ENCODE results near the gene SRPRA.
A peak's percentile ranks its signal among the peaks of the same experiment; 100 is the strongest.

Gene SRPRA

DNA sequence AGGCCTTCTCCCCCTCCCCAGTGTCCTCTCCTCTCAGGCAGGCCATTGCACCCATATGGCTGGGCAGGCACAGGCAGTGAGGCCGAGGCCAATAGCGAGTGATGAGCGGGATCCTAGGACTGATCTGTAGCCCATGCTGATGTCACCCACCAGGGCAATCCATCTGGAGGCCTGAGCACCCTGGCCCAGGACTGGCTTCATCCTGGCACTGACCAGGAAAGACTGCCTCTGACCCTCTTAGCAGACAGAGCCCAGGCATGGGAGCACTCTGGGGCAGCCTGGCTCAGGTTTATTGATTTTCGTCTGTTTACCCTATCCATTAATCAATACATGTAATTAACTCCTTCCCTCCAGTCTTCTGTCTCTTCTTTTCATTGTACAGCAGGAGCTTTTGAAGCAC, 9.1 kb upstream of the SRPRA start:
- Histone ChIP-seq H3K4me1 (ENCODE audit: low read length) (no peaks in the 10 kb centered on the region), H3K79me2 (ENCODE audit: low read length) (no peaks in the 10 kb centered on the region), H2AFZ (ENCODE audit: low read length) (no peak overlapping the region), H3K9me3 (replicated peaks; ENCODE audit: insufficient read depth, low read length) (no peaks in the 10 kb centered on the region), H3F3A (ENCODE audit: insufficient read depth, low read length) (peaks cover 7% of the 10 kb centered on the region; the same call in 1 of the 2 replicates), H3K27ac (ENCODE audit: low read length) (no peak overlapping the region), H3K36me3 (replicated peaks; ENCODE audit: insufficient read depth, low read length) (no peaks in the 10 kb centered on the region), H3K9ac (ENCODE audit: low read length) (no peak overlapping the region), H3K27me3 (replicated peaks; ENCODE audit: insufficient read depth, low read length) (no peaks in the 10 kb centered on the region), H3K9me2 (replicated peaks; ENCODE audit: insufficient read depth, low read length) (no peaks in the 10 kb centered on the region), H4K20me1 (ENCODE audit: insufficient read depth, low read length) (no peaks in the 10 kb centered on the region), H3K4me3 (ENCODE audit: low read length) (no peak overlapping the region), H3K4me2 (ENCODE audit: low read depth, low read length) (no peak overlapping the region)
- no peak for DNase-seq
- TF ChIP-seq EZH2 (optimal IDR thresholded peaks at IDR 0.05; ENCODE audit: low read depth, low read length) (no peak), EZH2phosphoT487 (IDR thresholded peaks at IDR 0.05; ENCODE audit: low read length) (no peak)
- TF ChIP-seq, protein P1, sequence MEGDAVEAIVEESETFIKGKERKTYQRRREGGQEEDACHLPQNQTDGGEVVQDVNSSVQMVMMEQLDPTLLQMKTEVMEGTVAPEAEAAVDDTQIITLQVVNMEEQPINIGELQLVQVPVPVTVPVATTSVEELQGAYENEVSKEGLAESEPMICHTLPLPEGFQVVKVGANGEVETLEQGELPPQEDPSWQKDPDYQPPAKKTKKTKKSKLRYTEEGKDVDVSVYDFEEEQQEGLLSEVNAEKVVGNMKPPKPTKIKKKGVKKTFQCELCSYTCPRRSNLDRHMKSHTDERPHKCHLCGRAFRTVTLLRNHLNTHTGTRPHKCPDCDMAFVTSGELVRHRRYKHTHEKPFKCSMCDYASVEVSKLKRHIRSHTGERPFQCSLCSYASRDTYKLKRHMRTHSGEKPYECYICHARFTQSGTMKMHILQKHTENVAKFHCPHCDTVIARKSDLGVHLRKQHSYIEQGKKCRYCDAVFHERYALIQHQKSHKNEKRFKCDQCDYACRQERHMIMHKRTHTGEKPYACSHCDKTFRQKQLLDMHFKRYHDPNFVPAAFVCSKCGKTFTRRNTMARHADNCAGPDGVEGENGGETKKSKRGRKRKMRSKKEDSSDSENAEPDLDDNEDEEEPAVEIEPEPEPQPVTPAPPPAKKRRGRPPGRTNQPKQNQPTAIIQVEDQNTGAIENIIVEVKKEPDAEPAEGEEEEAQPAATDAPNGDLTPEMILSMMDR (IDR thresholded peaks at IDR 0.05; ENCODE audit: low read length): no peak

- no peak for DNase-seq
- Histone ChIP-seq H2AFZ (ENCODE audit: low read length) (no peak overlapping the region), H3K79me2 (ENCODE audit: low read length) (no peaks in the 10 kb centered on the region), H3K36me3 (replicated peaks; ENCODE audit: insufficient read depth, low read length) (no peaks in the 10 kb centered on the region), H3K9me2 (replicated peaks; ENCODE audit: insufficient read depth, low read length) (no peaks in the 10 kb centered on the region), H3K9ac (ENCODE audit: low read length) (no peak overlapping the region), H3K9me3 (replicated peaks; ENCODE audit: insufficient read depth, low read length) (no peaks in the 10 kb centered on the region), H3K27me3 (replicated peaks; ENCODE audit: insufficient read depth, low read length) (no peaks in the 10 kb centered on the region), H3K27ac (ENCODE audit: low read length) (no peak overlapping the region), H3K4me1 (ENCODE audit: low read length) (no peaks in the 10 kb centered on the region), H4K20me1 (ENCODE audit: insufficient read depth, low read length) (no peaks in the 10 kb centered on the region), H3K4me3 (ENCODE audit: low read length) (no peak overlapping the region), H3F3A (ENCODE audit: insufficient read depth, low read length) (0 out of 2 replicates have a peak, but pooled peaks cover 3% of the 10 kb centered on the region), H3K4me2 (ENCODE audit: low read depth, low read length) (no peak overlapping the region)
- TF ChIP-seq EZH2 (optimal IDR thresholded peaks at IDR 0.05; ENCODE audit: low read depth, low read length) (no peak), EZH2phosphoT487 (IDR thresholded peaks at IDR 0.05; ENCODE audit: low read length) (no peak)
- TF ChIP-seq, protein P1 (IDR thresholded peaks at IDR 0.05; ENCODE audit: low read length): no peak
Observed at GRCh38 chr11:126277322-126277721, 8.6 kb upstream of the SRPRA start.

DNA sequence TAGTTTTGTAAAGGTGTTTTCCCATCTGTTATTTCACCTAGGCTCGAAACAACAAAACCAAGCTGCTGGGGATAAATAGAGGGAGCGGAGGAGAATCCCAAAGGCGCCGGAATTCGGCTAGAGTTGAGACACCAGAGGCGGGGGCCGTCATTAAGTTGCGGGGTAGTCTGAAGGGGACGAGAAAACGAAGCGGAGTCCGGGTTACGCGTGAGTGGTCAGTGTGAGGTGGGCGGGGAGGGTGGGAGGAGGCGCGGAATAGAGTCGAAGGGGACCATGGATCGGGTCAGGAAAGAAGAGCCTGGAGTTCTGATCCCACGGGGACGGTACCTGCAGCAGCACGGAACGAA, 361 bp downstream of the SRPRA start:
- peaks cover 12% of the 10 kb centered on the region for H3K4me1 ChIP-seq (ENCODE audit: low read length)
- H4K20me1 ChIP-seq (ENCODE audit: insufficient read depth, low read length): no peaks in the 10 kb centered on the region
- H3F3A ChIP-seq (ENCODE audit: insufficient read depth, low read length): peaks cover 4% of the 10 kb centered on the region; the same call in 1 of the 2 replicates
- peak overlapping the region; percentile 93 for H3K4me2 ChIP-seq (ENCODE audit: low read depth, low read length)
- TF ChIP-seq, protein P1 (IDR thresholded peaks at IDR 0.05; ENCODE audit: low read length): no peak
- TF ChIP-seq EZH2phosphoT487 (IDR thresholded peaks at IDR 0.05; ENCODE audit: low read length) (no peak), EZH2 (optimal IDR thresholded peaks at IDR 0.05; ENCODE audit: low read depth, low read length) (no peak)
- H3K9ac ChIP-seq (ENCODE audit: low read length): peak overlapping the region; percentile 95
- H3K36me3 ChIP-seq (replicated peaks; ENCODE audit: insufficient read depth, low read length): peaks cover 29% of the 10 kb centered on the region; the same call in 1 of the 2 replicates
- H3K27ac ChIP-seq (ENCODE audit: low read length): peak overlapping the region; percentile 65; the same call in 1 of the 2 replicates
- H3K79me2 ChIP-seq (ENCODE audit: low read length): peaks cover 67% of the 10 kb centered on the region
- H2AFZ ChIP-seq (ENCODE audit: low read length): peak overlapping the region; percentile 42; the same call in 1 of the 2 replicates
- no peaks in the 10 kb centered on the region for H3K9me3 ChIP-seq (replicated peaks; ENCODE audit: insufficient read depth, low read length)
- H3K27me3 ChIP-seq (replicated peaks; ENCODE audit: insufficient read depth, low read length): no peaks in the 10 kb centered on the region
- H3K4me3 ChIP-seq (ENCODE audit: low read length): peak overlapping the region; percentile 100
- peak; percentile 9 for DNase-seq
- H3K9me2 ChIP-seq (replicated peaks; ENCODE audit: insufficient read depth, low read length): no peaks in the 10 kb centered on the region

Measured in MM.1S (cell line).